K562 (cell line): ENCODE data around the gene TYROBP. TPM values are rescaled to one million over a fixed set of nuclear protein-coding genes. Genes with fewer than 3 reads are reported as not detected.
A peak's percentile ranks its signal among the peaks of the same experiment; 100 is the strongest.

Source experiments
- ATAC-seq: fragments of 200-7000 bp; cut with Tn5 transposase; 3 replicates; pipeline ENCODE4 v1.9.1; 2020; ENCODE audit warnings: moderate library complexity
- BruUV-seq: library from RNA; stranded (reverse); fragments of 400-500 nt; replicated peaks from 2 replicates; lab custom pipeline; 2021; lab: Mats Ljungman, UMichigan
- CTCF ChIA-PET: fragments of 300-600 bp; formaldehyde crosslinking; extraction: SDS; loops from one replicate; lab custom pipeline; 2021; ENCODE audit warnings: low intra/inter-chr PET ratio; lab: Yijun Ruan, JAX
- POLR2A ChIA-PET: fragments of 300-600, 350-650 bp; sonication (Branson Sonifier 250); formaldehyde crosslinking; extraction: SDS; loops from one replicate; lab custom pipeline; 2021; ENCODE audit warnings: antibody characterized with exemption, inconsistent platforms; lab: Yijun Ruan, JAX
- DNase-seq, 4 experiments: peaks; one replicate each; pipeline versions ENCODE4 v3.0.0 to v3.0.0-alpha.2; 2011 to 2018; ENCODE audit warnings: low spot score in 3 of 4, mixed read lengths in 3 of 4; ENCODE audit errors: extremely low read depth in 1 of 4
- FAIRE-seq: peaks from 2 replicates; lab custom pipeline; 2011; peaks lifted over from hg19 to GRCh38; lab: Jason Lieb, UNC
- H2AFZ ChIP-seq: 2 replicates; pipeline ENCODE4 v1.6.0; 2011; ENCODE audit warnings: low read depth, low read length, control low read depth, inconsistent platforms
- H3K27ac ChIP-seq: fragments of 200-600 bp; 3 replicates; pipeline ENCODE4 v1.8.0; 2011; ENCODE audit warnings: low read depth, mild to moderate bottlenecking, control low read depth, inconsistent platforms, low read length, moderate library complexity, mixed read lengths; ENCODE audit errors: extremely low read depth
- H3K27me3 ChIP-seq, 2 experiments: fragments of 300-600 bp in 1 of 2; 2 replicates in 1 of 2; 3 replicates in 1 of 2; pipeline versions ENCODE4 v1.6.0 to v1.8.0; 2011; ENCODE audit warnings: inconsistent platforms in 2 of 2, low read length in 2 of 2, mild to moderate bottlenecking in 1 of 2, mixed read lengths in 1 of 2, moderate library complexity in 1 of 2; ENCODE audit not compliant: control insufficient read depth in 2 of 2, insufficient read depth in 2 of 2
- H3K36me3 ChIP-seq: fragments of 300-600 bp; 3 replicates; pipeline ENCODE4 v1.8.0; 2011; ENCODE audit warnings: mild to moderate bottlenecking, low read length, inconsistent platforms; ENCODE audit not compliant: control insufficient read depth, insufficient read depth
- H3K4me1 ChIP-seq, 2 experiments: fragments of 200-600 bp in 1 of 2; replicated peaks in 1 of 2; 2 replicates in 1 of 2; 3 replicates in 1 of 2; pipeline versions ENCODE4 v1.5.1 to v1.8.0; 2011; ENCODE audit warnings: inconsistent platforms in 2 of 2, low read length in 2 of 2, mild to moderate bottlenecking in 1 of 2, mixed read lengths in 1 of 2, moderate library complexity in 1 of 2; ENCODE audit not compliant: control insufficient read depth in 2 of 2, insufficient read depth in 2 of 2
- H3K4me2 ChIP-seq: 2 replicates; pipeline ENCODE4 v1.6.1; 2011; ENCODE audit warnings: low read length, control low read depth, inconsistent platforms, mixed read lengths; ENCODE audit not compliant: insufficient read depth
- H3K4me3 ChIP-seq: fragments of 200-600 bp; sonication (generic), shearing (Covaris generic); 2 replicates; pipeline ENCODE4 v1.5.1; 2016; ENCODE audit warnings: control low read depth, inconsistent platforms
- H3K79me2 ChIP-seq: fragments of 200-600 bp; 3 replicates; pipeline ENCODE4 v1.8.0; 2011; ENCODE audit warnings: low read length, inconsistent platforms; ENCODE audit not compliant: control insufficient read depth, insufficient read depth
- H3K9ac ChIP-seq, 2 experiments: 2 replicates each; pipeline versions ENCODE4 v1.6.0 to v1.6.1; 2011; ENCODE audit warnings: low read depth in 2 of 2, low read length in 2 of 2, control low read depth in 1 of 2, inconsistent platforms in 1 of 2, mild to moderate bottlenecking in 1 of 2, mixed read lengths in 1 of 2; ENCODE audit not compliant: insufficient read depth in 1 of 2
- H3K9me1 ChIP-seq: one replicate; pipeline ENCODE4 v1.6.0; 2011; ENCODE audit warnings: inconsistent platforms, mild to moderate bottlenecking, low read length, moderate library complexity; ENCODE audit not compliant: control insufficient read depth, insufficient read depth
- H3K9me3 ChIP-seq: replicated peaks from 2 replicates; pipeline ENCODE4 v1.5.1; 2011; ENCODE audit warnings: low read depth, low read length, inconsistent platforms; ENCODE audit not compliant: control insufficient read depth, insufficient read depth
- H4K20me1 ChIP-seq: replicated peaks from 2 replicates; pipeline ENCODE4 v1.6.1; 2011; ENCODE audit warnings: low read length, inconsistent platforms, mixed read lengths; ENCODE audit not compliant: control insufficient read depth, insufficient read depth
- BDP1 ChIP-seq: IDR thresholded peaks from 3 replicates; pipeline ENCODE4 v1.6.1; 2011; ENCODE audit not compliant: insufficient read length, insufficient read depth
- CTCF ChIP-seq, 3 experiments: IDR thresholded peaks in 2 of 3; conservative IDR thresholded peaks in 1 of 3; 2 replicates each; pipeline ENCODE4 v1.5.1; 2011 to 2012; ENCODE audit warnings: low read length in 3 of 3, mild to moderate bottlenecking in 3 of 3, control low read depth in 2 of 3, improper control_type of control experiment in 1 of 3, inconsistent platforms in 1 of 3, low read depth in 1 of 3, mixed read lengths in 1 of 3, moderate library complexity in 1 of 3; ENCODE audit not compliant: insufficient read depth in 2 of 3
- RBM39 ChIP-seq: fragments of 200-400 bp; formaldehyde crosslinking; optimal IDR thresholded peaks from 2 replicates; pipeline ENCODE3; 2018; ENCODE audit warnings: low read depth, low read length
- RFX5 ChIP-seq: IDR thresholded peaks from 2 replicates; pipeline ENCODE4 v1.6.1; 2011; ENCODE audit warnings: low read depth, mild to moderate bottlenecking, improper control_type of control experiment, low read length
- ZBTB17 ChIP-seq: fragments of 450-650 bp; formaldehyde crosslinking; IDR thresholded peaks from 2 replicates; pipeline ENCODE4 v1.4.0; 2020; ENCODE audit warnings: mild to moderate bottlenecking
- ZNF764 ChIP-seq: fragments of 250-450 bp; sonication (Bioruptor Pico); IDR thresholded peaks from 2 replicates; pipeline ENCODE4 v1.4.0; 2020; ENCODE audit warnings: low read depth, mild to moderate bottlenecking, moderate library complexity
- ZZZ3 ChIP-seq: fragments of 450-650 bp; IDR thresholded peaks from 2 replicates; pipeline ENCODE4 v1.6.1; 2016; ENCODE audit warnings: antibody characterized with exemption, mild to moderate bottlenecking, moderate library complexity
- WGBS: fragments of 100-300 bp; shearing (Covaris generic); methylation state at CpG from one replicate; pipeline ENCODE4 v1.1.6; 2016; ENCODE audit warnings: low coverage, mixed read lengths; ENCODE audit not compliant: insufficient coverage; ENCODE audit errors: missing lambda C conversion rate; 5-methylcytosine and 5-hydroxymethylcytosine counted together
- in situ Hi-C: fragments of 300-500 bp; cut with MboI; formaldehyde crosslinking; loops from 4 replicates; pipeline ENCODE4 v1.15.0; 2018; ENCODE audit warnings: inconsistent platforms, mixed read lengths
- intact Hi-C: fragments of 100-400 bp; cut with micrococcal nuclease; formaldehyde crosslinking; loops from 2 replicates; pipeline ENCODE4 v1.14.2; 2022
- polyA plus RNA-seq, 8 experiments: library from polyadenylated mRNA; depleted of rRNA in 4 of 8; stranded (reverse) in 5 of 8; unstranded in 3 of 8; fragments of >200 nt; fragmentation: Nextera tagmentation in 2 of 8; fragmentation: Illumina TruSeq in 1 of 8; extraction: Ambion mirVana in 2 of 8; extraction: Trizol in 1 of 8; gene quantifications; 2 replicates each; pipeline versions ENCODE4 v1.2.1 to v1.2.3, GENCODE V29; 2011 to 2014; ENCODE audit warnings: inconsistent platforms in 1 of 8, missing spikeins in 1 of 8
- total RNA-seq, 7 experiments: library from RNA; depleted of rRNA in 6 of 7; stranded (reverse); fragments of >200 nt in 6 of 7; fragmentation: Illumina TruSeq in 2 of 7; extraction: Trizol in 2 of 7; gene quantifications; 2 replicates each; pipeline versions ENCODE4 v1.2.1 to v1.2.3, GENCODE V29; 2011 to 2021; ENCODE audit warnings: low replicate concordance in 1 of 7
- TF ChIP-seq, protein P1 (sequence below), 2 experiments: fragments of 450-650 bp; formaldehyde crosslinking in 1 of 2; IDR thresholded peaks; 2 replicates each; pipeline versions ENCODE4 v1.4.0 to v1.6.1; 2014 to 2020; ENCODE audit warnings: mild to moderate bottlenecking in 2 of 2, borderline replicate concordance in 1 of 2, low read depth in 1 of 2

Gene TYROBP
- total and polyA plus RNA-seq, 9 of the 15 experiments (the other 6 are each of a cell fraction or from before 2014, with no cell fraction given): 0.72 to 8.2 (median 2.4) TPM

DNA sequence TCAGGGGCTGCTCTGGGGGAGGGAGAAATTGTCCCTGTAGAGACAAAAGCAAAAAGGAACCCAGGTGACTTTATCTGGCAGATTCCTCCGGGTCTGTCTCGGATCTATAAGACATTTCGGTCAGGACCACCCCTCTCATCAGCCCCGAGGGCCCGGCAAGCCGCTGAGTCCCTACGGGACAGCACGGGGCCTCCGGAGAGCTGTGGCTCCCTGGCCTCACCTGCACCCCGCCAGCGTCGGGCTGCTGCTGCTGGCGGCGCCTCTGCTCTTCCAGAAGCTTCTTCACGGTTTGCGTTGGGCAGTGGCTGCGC, 9.6 kb downstream of the TYROBP start:
- Histone ChIP-seq H3K4me3 (peak overlapping the region; percentile 97; the same call in 1 of the 2 replicates), H3K9me3 (no peaks in the 10 kb centered on the region), H3K9ac (peak overlapping the region in 1 of 2 experiments; percentile 95; a peak in 2 of 4 replicates), H3K27ac (no peak overlapping the region), H3K9me1 (no peaks in the 10 kb centered on the region), H3K4me2 (no peak overlapping the region), H3K79me2 (peaks cover 19% of the 10 kb centered on the region; the same call in 2 of the 3 replicates), H2AFZ (no peak overlapping the region), H3K4me1 (peaks cover 13 to 33% of the 10 kb centered on the region in 2 experiments; a peak in 4 of 5 replicates), H3K36me3 (peaks cover 35% of the 10 kb centered on the region; the same call in 1 of the 3 replicates), H3K27me3 (no peaks in the 10 kb centered on the region), H4K20me1 (no peaks in the 10 kb centered on the region)
- no TSS peak for BruUV-seq
- DNase-seq (no peak), ATAC-seq (no peak), FAIRE-seq (no peak)
- ChIA-PET POLR2A (no interaction called here), CTCF (no interaction called here)
- no peak for TF ChIP-seq CTCF (IDR thresholded peaks at IDR 0.05 in 2 of 3, conservative IDR thresholded peaks at IDR 0.05 in 1 of 3; ENCODE audit: insufficient read depth in 2 of 3, low read depth in 1 of 3, low read length in 3 of 3)
- TF ChIP-seq ZNF764 (CRISPR knock-in tag): no peak
- TF ChIP-seq, protein P1, sequence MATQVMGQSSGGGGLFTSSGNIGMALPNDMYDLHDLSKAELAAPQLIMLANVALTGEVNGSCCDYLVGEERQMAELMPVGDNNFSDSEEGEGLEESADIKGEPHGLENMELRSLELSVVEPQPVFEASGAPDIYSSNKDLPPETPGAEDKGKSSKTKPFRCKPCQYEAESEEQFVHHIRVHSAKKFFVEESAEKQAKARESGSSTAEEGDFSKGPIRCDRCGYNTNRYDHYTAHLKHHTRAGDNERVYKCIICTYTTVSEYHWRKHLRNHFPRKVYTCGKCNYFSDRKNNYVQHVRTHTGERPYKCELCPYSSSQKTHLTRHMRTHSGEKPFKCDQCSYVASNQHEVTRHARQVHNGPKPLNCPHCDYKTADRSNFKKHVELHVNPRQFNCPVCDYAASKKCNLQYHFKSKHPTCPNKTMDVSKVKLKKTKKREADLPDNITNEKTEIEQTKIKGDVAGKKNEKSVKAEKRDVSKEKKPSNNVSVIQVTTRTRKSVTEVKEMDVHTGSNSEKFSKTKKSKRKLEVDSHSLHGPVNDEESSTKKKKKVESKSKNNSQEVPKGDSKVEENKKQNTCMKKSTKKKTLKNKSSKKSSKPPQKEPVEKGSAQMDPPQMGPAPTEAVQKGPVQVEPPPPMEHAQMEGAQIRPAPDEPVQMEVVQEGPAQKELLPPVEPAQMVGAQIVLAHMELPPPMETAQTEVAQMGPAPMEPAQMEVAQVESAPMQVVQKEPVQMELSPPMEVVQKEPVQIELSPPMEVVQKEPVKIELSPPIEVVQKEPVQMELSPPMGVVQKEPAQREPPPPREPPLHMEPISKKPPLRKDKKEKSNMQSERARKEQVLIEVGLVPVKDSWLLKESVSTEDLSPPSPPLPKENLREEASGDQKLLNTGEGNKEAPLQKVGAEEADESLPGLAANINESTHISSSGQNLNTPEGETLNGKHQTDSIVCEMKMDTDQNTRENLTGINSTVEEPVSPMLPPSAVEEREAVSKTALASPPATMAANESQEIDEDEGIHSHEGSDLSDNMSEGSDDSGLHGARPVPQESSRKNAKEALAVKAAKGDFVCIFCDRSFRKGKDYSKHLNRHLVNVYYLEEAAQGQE (IDR thresholded peaks at IDR 0.05; ENCODE audit: borderline replicate concordance): no peak
- TF ChIP-seq, protein P1 (CRISPR knock-in tag; IDR thresholded peaks at IDR 0.05; ENCODE audit: low read depth): no peak
- TF ChIP-seq BDP1: no peak
- TF ChIP-seq RBM39: no peak
- no peak for TF ChIP-seq RFX5
- no peak for TF ChIP-seq ZZZ3
- no peak for TF ChIP-seq ZBTB17 (CRISPR knock-in tag)
- in situ Hi-C loops (no loop called here), intact Hi-C loops (no loop called here)
- WGBS: 85% methylated on average over 17 of the region's 17 CpGs
